Measurements from ENCODE around the gene AIDA. TPM values are rescaled to one million over a fixed set of nuclear protein-coding genes. Genes with fewer than 3 reads are reported as not detected.
A peak's percentile ranks its signal among the peaks of the same experiment; 100 is the strongest.

Gene AIDA
- total RNA-seq, 3 donors from 2014 or later: 28.8 to 34.4 (median 30.1) TPM

GRCh38 chr1:222618880-222619596 is 93.3 kb downstream of the AIDA start:
- Mint-ChIP-seq H3K27me3 (ENCODE audit: low read depth) (peaks cover 6% of the 10 kb centered on the region), H3K36me3 (ENCODE audit: insufficient read depth) (peaks cover 16% of the 10 kb centered on the region), H3K9me3 (no peaks in the 10 kb centered on the region), H3K4me1 (ENCODE audit: low read depth) (peaks cover 27% of the 10 kb centered on the region), H3K4me3 (peak overlapping the region; percentile 85)
- DNase-seq: no peak
- ATAC-seq: no peak

Other genes with a start within 250 kb of the AIDA start
- gene HHIPL2, start 164.4 kb downstream of the AIDA start, total RNA-seq: 1 to 10 TPM; 1.6 to 1.7 (median 1.7) TPM
- gene TAF1A, start 122.6 kb downstream of the AIDA start, total RNA-seq: 10 to 100 TPM; 24.8 to 34.3 (median 30.8) TPM
- 10 to 100 TPM; 33.4 to 39.1 (median 35.4) TPM for gene MIA3, start 94.4 kb downstream of the AIDA start, total RNA-seq
- 10 to 100 TPM; 30.2 to 32.7 (median 30.4) TPM for gene BROX, start 73 bp upstream of the AIDA start, total RNA-seq
- not detected for gene FAM177B, start 24.7 kb upstream of the AIDA start, total RNA-seq
- gene DISP1, start 102.5 kb upstream of the AIDA start, total RNA-seq: 1 to 10 TPM; 1.0 to 1.9 (median 1.1) TPM

All from activated T-cell treated with anti-CD3 and anti-CD28 coated beads, Interleukin-2, amount 50 U/mL, for 4 hours (primary cell).